ENCODE results near the gene OLFM1. TPM values are rescaled to one million over a fixed set of nuclear protein-coding genes. Genes with fewer than 3 reads are reported as not detected.

Gene OLFM1
- total and polyA plus RNA-seq, 2 donors (not counting 1 experiment from before 2014, with no cell fraction given) = 0.07 TPM; not detected in 1

DNA sequence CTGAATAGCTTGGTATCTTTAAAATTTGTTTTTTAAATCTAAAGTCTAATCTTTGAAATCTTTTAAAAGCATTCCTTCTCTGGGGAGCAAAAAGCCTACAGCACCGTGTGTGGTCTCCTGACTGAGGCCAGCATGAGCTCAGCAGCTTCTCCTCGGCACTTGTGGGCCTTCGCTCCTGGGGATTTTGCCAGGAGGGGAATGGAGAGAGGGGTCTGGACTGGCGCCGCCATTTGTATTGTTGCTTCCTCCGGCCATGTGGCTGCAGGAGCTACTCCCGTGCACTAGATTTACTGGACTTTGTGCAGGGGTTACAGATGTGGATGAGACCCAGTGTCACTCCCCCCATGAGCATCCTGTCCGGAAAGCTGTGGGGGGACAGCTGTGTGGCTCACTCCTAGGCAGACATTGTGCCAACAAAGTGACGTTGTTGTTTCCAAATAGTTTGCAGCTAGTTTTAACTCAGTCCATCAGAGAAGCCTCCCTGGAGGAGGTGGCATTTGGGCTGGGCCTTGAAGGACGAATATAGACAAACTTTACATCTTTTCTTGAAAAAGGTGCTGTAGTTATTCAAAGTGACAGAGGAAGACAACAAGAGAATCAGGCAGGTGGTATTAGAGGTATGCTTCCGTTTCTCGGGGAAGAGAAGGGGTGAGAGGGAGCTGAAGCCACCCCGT is 6.6 kb downstream of the OLFM1 start:
- Mint-ChIP-seq H3K4me1 (no peaks in the 10 kb centered on the region), H3K27me3 (peaks cover 71% of the 10 kb centered on the region), H3K9me3 (ENCODE audit: insufficient read depth) (peaks cover 4% of the 10 kb centered on the region), H3K27ac (no peak overlapping the region), H3K4me3 (no peak overlapping the region)
- Histone ChIP-seq H3K4me2 (replicated peaks; ENCODE audit: low read depth, low read length, poor library complexity, severe bottlenecking) (no peak overlapping the region), H3K36me3 (replicated peaks in 1 of 2; ENCODE audit: control extremely low read depth in 1 of 2, control insufficient read depth in 1 of 2, extremely low read depth in 1 of 2, insufficient read depth in 2 of 2, low read length in 1 of 2) (no peaks in the 10 kb centered on the region), H3K27me3 (replicated peaks in 1 of 4; ENCODE audit: control extremely low read depth in 1 of 4, control insufficient read depth in 3 of 4, insufficient read depth in 4 of 4, low read length in 3 of 4) (peaks cover 0 to 38% (median 4%) of the 10 kb centered on the region in 4 experiments), H3K4me1 (ENCODE audit: control insufficient read depth in 2 of 2, insufficient read depth in 2 of 2, low read length in 2 of 2) (no peaks in the 10 kb centered on the region), H3K27ac (ENCODE audit: low read length in 2 of 2) (no peak overlapping the region), H4K20me1 (ENCODE audit: control insufficient read depth, insufficient read depth, low read length, poor library complexity, severe bottlenecking) (no peaks in the 10 kb centered on the region), H3K9ac (ENCODE audit: low read length) (no peak overlapping the region), H2AFZ (ENCODE audit: insufficient read depth, low read depth, low read length, poor library complexity, severe bottlenecking) (no peak overlapping the region), H3K9me3 (ENCODE audit: control extremely low read depth in 1 of 3, control insufficient read depth in 2 of 3, insufficient read depth in 1 of 3, low read length in 2 of 3) (no peaks in the 10 kb centered on the region), H3K79me2 (ENCODE audit: control insufficient read depth, insufficient read depth, low read length) (no peaks in the 10 kb centered on the region), H3K4me3 (ENCODE audit: control extremely low read depth in 1 of 5, extremely low read depth in 1 of 5, insufficient read depth in 1 of 5, low read depth in 2 of 5, low read length in 4 of 5) (no peak overlapping the region)
- ATAC-seq (ENCODE audit: low read depth) = no peak
- DNase-seq = no peak
- CTCF ChIA-PET = no interaction called here
- POLR2A ChIA-PET = no interaction called here
- intact Hi-C loops (cut with micrococcal nuclease) = no loop called here
- TF ChIP-seq CTCF (IDR thresholded peaks at IDR 0.05) = no peak
- no peak for TF ChIP-seq EZH2 (IDR thresholded peaks at IDR 0.05; ENCODE audit: borderline replicate concordance, insufficient read depth, low read depth, low read length, poor library complexity, severe bottlenecking)
- WGBS (ENCODE audit: insufficient coverage) = 79% methylated on average over 9 of the region's 13 CpGs

GRCh38 chr9:135095470-135096407 is 8.3 kb downstream of the OLFM1 start:
- ATAC-seq (ENCODE audit: low read depth) = no peak
- no peak overlapping the region for H3K4me3 Mint-ChIP-seq
- H3K79me2 ChIP-seq (ENCODE audit: control insufficient read depth, insufficient read depth, low read length) = no peaks in the 10 kb centered on the region
- H3K4me1 Mint-ChIP-seq = no peaks in the 10 kb centered on the region
- 62% methylated on average over 7 of the region's 9 CpGs for WGBS (ENCODE audit: insufficient coverage)
- no peak overlapping the region for H3K4me2 ChIP-seq (replicated peaks; ENCODE audit: low read depth, low read length, poor library complexity, severe bottlenecking)
- peaks cover 0 to 24% (median 2%) of the 10 kb centered on the region in 4 experiments for H3K27me3 ChIP-seq (replicated peaks in 1 of 4; ENCODE audit: control extremely low read depth in 1 of 4, control insufficient read depth in 3 of 4, insufficient read depth in 4 of 4, low read length in 3 of 4)
- peaks cover 4% of the 10 kb centered on the region for H3K9me3 Mint-ChIP-seq (ENCODE audit: insufficient read depth)
- no peak overlapping the region for H2AFZ ChIP-seq (ENCODE audit: insufficient read depth, low read depth, low read length, poor library complexity, severe bottlenecking)
- H3K4me1 ChIP-seq (ENCODE audit: control insufficient read depth in 2 of 2, insufficient read depth in 2 of 2, low read length in 2 of 2) = no peaks in the 10 kb centered on the region
- intact Hi-C loops (cut with micrococcal nuclease) = no loop called here
- H3K27ac Mint-ChIP-seq = no peak overlapping the region
- ChIA-PET POLR2A (no interaction called here), CTCF (no interaction called here)
- no peak for TF ChIP-seq CTCF (IDR thresholded peaks at IDR 0.05)
- TF ChIP-seq EZH2 (IDR thresholded peaks at IDR 0.05; ENCODE audit: borderline replicate concordance, insufficient read depth, low read depth, low read length, poor library complexity, severe bottlenecking) = no peak
- no peak for DNase-seq
- H4K20me1 ChIP-seq (ENCODE audit: control insufficient read depth, insufficient read depth, low read length, poor library complexity, severe bottlenecking) = no peaks in the 10 kb centered on the region
- peaks cover 65% of the 10 kb centered on the region for H3K27me3 Mint-ChIP-seq
- H3K9ac ChIP-seq (ENCODE audit: low read length) = no peak overlapping the region
- H3K27ac ChIP-seq (ENCODE audit: low read length in 2 of 2) = no peak overlapping the region
- H3K9me3 ChIP-seq (ENCODE audit: control extremely low read depth in 1 of 3, control insufficient read depth in 2 of 3, insufficient read depth in 1 of 3, low read length in 2 of 3) = no peaks in the 10 kb centered on the region
- H3K36me3 ChIP-seq (replicated peaks in 1 of 2; ENCODE audit: control extremely low read depth in 1 of 2, control insufficient read depth in 1 of 2, extremely low read depth in 1 of 2, insufficient read depth in 2 of 2, low read length in 1 of 2) = no peaks in the 10 kb centered on the region
- H3K4me3 ChIP-seq (ENCODE audit: control extremely low read depth in 1 of 5, extremely low read depth in 1 of 5, insufficient read depth in 1 of 5, low read depth in 2 of 5, low read length in 4 of 5) = no peak overlapping the region
